GM21576 (cell line): ENCODE measurements around the gene DHRS3.
"Not testable (repeated sequence)": the region's sequence is repeated elsewhere in the genome, so short reads cannot be mapped to it uniquely, and the experiment has no call there.

Experiments used
- ATAC-seq: cut with Tn5 transposase; IDR thresholded peaks from one replicate; pipeline ENCODE4 v1.9.1; 2021; ENCODE audit warnings: mild to moderate bottlenecking, moderate library complexity; ENCODE audit not compliant: unreplicated experiment

DHRS3 gene

GRCh38 chr1:12541274-12542137, 76.5 kb downstream of the DHRS3 start:
- ATAC-seq: no peak

GRCh38 chr1:12540580-12541273, 77.3 kb downstream of the DHRS3 start:
- no peak for ATAC-seq

- no peak for ATAC-seq
Measured at GRCh38 chr1:12539705-12540579, 78.1 kb downstream of the DHRS3 start.

DNA sequence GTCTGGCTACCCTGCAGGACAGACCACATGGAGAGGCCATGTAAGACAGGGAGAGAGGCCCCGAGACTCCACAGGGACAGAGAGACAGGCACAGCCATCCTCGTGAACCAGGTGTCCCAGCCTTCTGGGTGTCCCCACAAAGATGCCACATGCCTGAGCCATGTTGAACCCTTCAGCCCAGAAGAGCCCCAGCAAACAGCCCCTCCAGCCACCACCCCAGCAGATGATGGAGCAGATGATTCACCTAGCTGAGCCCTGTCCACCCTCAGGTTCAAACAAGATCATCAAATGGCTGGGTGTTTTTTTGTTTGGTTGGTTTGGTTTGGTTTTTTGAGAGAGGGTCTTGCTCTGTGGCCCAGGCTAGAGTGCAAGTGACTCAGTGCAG, 78.7 kb downstream of the DHRS3 start:
- ATAC-seq: no peak

DNA sequence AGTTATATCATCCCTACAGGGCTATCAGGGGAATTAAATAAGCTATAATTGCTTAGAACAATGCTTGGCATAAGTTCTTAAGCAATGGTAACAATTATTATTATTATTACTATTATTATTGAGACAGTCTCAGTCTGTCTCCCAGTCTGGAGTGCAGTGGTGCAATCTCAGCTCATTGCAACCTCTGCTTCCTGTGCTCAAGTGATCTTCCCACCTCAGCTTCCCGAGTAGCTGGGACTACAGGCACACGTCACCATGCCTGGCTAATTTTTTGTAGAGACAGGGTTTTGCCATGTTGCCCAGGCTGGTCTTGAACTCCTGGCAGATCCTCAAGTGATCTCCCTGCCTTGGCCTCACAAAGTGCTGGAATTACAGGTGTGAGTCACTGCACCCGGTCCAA, 79.5 kb downstream of the DHRS3 start:
- not testable (repeated sequence) for ATAC-seq

- ATAC-seq: no peak
Measured at GRCh38 chr1:12537906-12538461, 80.0 kb downstream of the DHRS3 start.

- no peak for ATAC-seq
Measured at GRCh38 chr1:12537294-12537693, 80.7 kb downstream of the DHRS3 start.

- ATAC-seq: no peak
Measured at GRCh38 chr1:12536023-12536639, 81.9 kb downstream of the DHRS3 start.

DNA sequence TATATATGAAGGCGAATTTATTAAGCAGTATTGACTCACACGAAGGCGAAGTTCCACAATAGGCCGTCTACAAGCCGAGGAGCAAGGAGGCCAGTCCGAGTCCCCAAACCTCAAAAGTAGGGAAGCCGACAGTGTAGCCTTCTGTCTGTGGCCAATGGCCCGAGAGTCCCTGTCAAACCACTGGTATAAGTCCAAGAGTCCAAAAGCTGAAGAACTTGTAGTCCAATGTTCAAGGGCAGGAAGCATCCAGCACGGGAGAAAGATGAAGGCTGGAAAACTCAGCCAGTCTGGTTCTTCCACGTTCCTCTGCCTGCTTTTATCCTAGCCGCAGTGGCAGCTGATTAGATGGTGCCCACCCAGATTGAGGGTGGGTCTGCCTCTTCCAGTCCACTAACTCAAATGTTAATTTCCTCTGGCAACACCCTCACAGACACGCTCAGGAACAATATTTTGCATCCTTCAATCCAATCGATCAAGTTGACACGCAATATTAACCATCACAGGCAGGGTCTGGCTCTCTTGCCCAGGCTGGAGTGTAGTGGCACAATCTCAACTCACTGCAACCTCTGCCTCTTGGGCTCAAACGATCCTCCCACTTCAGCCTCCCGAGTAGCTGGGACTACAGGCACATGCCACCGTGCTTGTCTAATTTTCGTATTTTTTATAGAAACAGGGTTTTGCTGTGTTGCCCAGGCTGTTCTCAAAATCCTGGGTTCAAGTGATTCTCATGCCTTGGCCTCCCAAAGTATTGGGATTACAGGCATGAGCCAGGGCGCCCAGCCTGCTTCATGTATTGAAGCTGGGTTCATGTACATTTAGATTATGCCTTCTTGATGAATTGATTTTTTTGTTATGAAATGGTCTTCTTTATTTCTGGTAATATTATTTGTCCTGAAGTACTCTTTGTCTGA, 85.3 kb downstream of the DHRS3 start:
- ATAC-seq: no peak

DNA sequence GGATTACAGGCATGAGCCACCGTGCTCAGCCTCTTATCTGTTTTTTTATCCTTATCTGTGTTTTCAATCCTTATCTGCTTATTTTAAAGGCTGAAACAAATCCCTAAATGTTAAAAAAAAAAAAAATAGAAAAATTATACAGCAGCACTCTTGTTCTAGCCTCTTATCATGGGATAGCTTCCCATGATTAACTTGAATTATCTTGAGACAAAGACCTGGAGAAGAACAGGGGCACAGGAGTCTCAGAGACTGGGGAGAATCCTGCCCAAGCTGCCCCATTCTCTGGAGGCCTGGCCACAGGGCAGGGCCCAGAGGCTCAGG, 86.9 kb downstream of the DHRS3 start:
- ATAC-seq: no peak

- ATAC-seq: no peak
Measured at GRCh38 chr1:12530462-12531178, 87.4 kb downstream of the DHRS3 start.

- ATAC-seq: no peak
Measured at GRCh38 chr1:12529640-12530174, 88.3 kb downstream of the DHRS3 start.

DNA sequence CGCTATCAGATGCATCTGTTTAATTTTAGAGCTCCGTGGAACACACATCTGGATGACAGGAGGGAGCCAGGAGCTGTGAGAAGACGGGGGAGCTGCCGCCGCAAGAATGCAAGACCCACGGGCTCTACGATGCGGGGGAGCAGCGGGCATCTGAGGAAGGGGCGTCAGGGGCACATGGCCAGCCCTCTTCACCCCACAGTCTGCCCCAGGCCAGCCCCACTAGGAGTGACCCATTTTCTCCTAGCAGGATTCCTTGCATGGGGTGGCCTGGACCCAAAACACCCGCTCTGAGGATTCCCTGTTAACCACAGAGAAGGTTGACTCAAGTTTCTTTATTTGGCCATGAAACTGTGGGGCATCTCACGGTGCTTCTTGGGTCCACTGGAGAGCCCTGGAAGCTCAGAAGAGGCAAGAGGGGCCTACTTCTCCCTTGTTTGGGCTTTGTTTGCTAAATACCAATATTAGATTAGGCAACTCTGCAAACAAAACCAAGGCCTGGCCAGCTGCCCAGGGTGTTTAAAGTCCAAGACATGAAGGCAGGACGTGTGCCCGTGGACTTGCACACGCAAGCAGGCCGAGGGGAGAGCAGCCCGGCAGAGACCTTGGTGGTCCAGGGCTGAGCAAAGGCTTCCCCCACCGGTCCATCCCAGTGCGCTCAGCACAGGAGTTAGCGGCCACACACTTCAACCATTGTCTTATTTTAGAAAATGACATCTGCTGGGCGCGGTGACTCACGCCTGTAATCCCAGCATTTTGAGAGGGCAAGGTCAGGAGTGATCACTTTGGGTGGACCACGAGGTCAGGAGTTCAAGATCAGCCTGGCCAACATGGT, 89.8 kb downstream of the DHRS3 start:
- no peak for ATAC-seq

DNA sequence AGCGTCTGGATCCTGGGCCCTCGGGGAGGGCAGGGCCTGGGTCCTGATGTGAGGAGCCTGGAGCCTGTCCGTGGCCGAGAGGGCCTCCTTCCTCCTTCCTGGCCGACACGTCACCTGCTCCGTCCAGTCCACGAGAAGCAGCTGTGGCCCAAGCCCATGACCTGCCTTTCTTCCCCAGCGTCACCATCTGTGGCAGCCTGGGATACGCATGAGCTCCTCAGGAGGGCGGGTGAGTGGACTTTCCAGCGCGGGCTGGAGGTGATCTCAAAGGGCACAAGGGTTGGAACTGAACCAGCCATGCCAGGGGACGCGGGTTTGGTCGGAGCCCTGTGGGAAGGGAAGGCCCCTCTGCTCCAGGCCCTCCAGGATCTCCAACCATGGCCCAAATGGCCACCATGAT, 90.4 kb downstream of the DHRS3 start:
- ATAC-seq: no peak

DNA sequence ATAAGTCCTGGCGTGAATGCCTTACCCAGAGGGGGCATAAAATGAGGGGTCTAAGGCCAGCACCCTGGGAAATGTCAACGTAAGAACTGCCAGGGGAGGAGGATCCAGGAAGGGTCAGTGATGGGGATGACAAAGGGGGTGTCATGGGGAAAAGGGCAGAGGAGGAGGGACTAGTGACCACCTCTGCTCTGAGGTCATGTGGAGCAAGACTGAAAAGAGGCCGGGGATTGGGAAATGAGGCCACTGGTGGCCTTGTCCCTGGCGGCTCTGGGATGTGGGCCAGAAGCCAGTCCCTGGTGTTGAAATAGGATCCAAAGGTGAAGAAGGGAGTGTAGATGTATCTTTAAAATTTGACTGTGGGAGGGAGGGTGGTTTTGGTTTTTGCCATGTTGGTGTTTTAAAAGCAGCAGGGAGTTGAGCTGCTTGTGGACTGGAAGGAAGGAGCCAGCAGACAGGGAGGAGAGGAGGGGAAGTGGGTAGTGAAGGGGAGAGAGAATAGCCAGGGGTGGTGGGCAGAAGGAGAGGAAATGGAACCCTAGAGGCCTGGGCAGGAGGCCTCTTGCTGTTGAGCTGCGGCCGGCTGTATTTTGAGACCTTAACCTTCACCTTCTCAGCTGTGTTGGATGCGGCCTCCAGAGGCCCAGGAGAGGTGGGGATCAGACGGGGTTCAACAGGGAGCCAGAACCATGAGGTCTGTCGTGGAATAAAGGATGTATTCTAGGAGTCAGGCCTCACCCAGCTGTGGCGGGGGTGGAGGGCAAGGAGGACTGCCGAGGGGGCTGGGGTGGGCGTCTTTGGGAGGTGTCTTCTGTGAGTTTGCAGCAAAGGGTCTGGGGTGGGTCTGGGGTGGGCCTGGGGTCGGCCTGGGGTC, 92.5 kb downstream of the DHRS3 start:
- ATAC-seq: no peak

GRCh38 chr1:12524266-12524665, 93.7 kb downstream of the DHRS3 start:
- ATAC-seq: no peak

DNA sequence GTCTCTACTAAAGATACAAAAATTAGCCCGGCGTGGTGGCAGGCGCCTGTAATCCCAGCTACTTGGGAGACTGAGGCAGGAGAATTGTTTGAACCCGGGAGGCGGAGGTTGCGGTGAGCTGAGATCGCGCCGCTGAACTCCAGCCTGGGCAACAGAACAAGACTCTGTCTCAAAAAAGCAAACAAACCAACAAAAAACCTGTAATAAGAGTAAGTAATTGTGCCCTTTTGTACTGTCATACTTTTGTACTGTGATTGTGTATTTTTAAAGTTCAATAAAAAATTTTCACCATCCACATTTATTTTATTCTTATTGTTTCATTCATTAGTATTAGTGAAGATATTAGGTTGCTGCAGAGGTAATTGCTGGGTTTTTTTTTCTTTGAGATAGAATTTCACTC, 95.2 kb downstream of the DHRS3 start:
- not testable (repeated sequence) for ATAC-seq
